ENCODE data around the gene PRICKLE3.

PRICKLE3 gene

DNA sequence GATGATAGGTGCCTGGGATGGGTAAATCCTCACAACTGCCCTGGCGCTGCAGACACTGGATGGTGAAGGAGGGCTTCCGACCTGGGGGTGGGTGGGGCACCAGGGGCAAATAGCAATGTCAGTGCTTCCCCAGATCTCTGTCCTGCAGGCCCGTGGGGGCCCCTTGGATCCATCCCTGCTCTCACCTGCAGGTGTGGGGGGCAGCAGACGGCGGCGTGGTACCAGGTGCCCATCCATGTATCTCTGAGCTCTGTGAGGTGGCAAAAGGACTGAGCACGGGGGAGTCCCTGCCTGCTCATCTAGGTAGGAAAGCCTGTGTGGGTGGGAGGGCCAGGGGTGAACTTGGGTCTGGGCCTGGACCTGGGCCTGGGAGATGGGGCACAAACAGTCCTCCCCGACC lies 20.4 kb upstream of the PRICKLE3 start:
- DNase-seq, result no peak

DNA sequence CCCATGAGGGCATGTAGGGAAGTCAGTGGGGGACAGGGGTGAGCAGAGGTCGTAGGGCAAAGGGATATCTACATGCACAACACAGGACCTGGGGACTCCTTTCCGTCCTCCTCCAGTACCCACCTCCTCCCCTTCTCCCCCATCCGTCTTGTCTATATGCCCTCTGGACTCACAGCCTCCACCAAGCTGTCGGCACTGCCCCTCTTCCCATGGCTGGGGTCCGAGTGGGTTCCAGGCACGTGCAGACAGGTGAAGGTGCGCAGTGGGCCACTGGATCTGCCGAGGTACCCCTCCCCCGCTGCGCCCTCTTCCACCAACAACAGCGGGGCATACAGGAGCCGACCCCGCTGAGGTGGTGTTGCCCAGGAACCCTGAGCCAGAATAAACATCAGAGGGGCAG lies 19.3 kb upstream of the PRICKLE3 start:
- no peak for DNase-seq

DNA sequence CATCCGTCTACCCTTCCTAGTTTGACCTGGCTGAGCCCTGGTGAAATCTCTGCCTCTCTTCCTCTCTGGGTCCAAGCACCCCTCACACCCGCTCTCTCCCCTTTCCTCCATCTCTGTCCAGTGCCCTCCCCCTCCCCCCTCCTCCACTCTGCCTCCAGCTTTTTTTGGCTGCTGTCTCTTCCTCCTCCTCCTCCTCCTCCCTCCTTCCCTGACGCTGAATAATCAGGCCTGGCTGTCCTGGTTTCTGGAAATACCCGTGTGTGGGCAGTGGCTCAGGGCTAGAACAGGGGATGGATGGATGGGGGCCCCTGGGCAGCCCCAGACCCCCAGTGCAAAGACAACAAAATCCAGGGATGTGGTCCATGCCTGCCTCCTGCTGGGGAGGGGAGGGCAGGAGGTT lies 18.5 kb upstream of the PRICKLE3 start:
- no peak for DNase-seq

DNA sequence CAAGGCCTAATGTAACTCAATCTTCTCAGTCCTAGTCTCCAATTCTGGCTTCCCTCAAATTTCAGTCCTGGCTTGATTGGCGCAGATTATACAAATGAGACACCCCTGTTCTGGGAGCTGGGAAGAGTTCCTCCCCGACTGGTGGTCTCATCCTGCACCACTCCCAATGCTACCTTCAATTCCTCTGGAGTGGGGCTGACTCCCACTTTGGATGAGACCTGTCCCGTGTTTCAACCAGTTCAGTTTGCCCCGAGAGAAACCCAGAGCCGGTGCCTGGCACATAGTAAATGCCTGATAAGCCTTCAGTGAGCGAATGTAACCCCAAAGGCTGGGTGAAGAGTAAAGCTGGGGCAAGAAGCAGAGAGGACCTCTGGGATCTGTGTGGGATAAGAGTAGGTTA lies 17.8 kb upstream of the PRICKLE3 start:
- DNase-seq, result no peak

DNA sequence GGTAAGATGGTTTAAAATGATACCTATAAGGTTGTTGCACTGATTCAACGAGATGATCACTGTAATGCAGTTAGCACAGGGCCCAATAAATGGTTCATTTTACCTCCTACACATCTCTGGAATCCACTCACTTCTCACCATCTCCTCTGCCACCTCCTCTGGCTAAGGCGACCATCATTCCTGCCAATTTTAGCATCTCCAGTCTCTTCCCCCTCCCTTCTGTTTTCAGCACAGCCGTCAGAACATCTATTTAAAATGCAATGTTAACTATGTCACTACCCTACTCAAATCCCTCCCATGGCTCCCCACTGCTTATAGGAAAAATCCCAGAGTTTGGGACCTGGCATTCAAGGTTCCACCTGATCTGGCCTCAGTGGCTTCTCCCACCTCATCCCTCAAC lies 17.4 kb upstream of the PRICKLE3 start:
- no peak for DNase-seq

DNA sequence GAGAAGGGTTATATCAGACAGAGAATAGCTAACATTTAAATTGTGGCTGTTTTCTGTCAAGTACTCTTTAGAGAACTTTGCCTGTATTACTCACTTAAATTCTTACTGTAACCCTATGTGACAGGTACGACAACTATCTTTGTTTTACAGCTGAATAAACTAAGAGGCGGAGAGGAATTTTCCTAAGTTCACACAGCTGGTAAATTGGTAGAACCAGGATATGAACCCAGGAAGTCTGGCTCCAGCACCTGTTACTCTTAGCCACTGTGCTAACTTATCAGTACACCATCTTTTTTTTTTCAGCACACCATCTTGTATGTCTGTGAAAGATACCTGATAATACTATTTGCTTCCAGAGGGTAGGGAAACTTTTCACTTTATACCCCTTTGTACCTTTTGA lies 15.8 kb upstream of the PRICKLE3 start:
- peak; percentile 57 for DNase-seq

DNA sequence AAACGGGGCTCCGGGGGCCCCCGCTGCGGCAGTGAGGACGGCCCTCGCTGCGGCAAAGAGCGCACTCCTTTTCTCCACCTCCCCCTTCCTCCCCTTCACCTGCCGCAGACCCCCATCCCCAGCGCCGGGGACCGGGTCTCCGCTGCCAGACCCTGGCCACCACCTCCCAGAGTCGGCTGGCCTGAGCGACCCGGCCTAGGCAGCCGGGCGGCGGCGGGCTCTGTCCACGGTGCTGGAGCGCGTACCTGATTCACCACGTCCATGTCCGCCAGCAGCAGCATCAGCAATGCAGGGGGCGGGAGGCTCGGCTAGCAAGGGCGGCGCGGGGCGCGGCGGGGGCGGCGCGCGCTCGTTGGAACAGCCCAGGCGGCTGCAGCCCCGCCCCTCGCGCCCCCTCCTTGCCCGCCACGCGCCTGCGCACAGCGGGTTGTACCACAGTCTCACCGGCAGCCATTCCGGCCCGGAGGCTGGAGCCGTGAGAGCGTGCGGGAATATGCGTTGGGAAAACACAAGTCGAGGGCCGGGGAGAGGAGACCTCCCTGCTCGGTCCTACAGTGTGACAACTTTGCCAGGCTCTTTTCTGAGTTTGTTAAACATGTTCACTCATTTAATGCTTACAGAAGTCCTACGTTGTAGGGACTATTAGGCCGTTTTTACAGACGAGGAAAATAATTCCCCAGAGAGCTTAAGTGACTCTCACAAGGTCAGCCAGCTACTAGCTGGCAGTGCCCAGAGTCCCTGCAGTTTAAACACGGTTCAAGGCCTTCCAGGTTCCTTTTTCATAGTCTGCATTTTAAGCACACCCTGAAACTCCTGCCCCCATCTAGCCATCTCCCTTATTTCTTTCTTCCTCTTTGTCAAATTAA lies 14.0 kb upstream of the PRICKLE3 start, which contains the start of gene SYP:
Gene SYP, minus strand, starts transcription at position 288 of the 866 bp plus-strand sequence. Its CDS starts 7 bp downstream, at position 281.
- DNase-seq, result peak; percentile 90

DNA sequence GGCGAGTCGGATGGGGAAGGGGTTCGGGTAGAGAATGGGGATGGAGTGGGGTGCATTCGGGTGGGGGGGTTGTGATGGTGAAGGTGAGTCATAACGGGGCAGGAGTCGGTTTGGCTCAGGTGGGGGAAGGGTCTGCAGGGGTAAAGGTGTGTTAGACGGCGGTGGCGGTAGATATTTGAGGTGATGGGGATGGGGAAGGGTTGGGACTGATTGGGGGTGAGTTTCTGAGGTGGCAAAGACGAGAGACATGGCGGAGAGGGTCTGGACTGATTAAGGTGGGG lies 13.1 kb upstream of the PRICKLE3 start:
- no peak for DNase-seq

DNA sequence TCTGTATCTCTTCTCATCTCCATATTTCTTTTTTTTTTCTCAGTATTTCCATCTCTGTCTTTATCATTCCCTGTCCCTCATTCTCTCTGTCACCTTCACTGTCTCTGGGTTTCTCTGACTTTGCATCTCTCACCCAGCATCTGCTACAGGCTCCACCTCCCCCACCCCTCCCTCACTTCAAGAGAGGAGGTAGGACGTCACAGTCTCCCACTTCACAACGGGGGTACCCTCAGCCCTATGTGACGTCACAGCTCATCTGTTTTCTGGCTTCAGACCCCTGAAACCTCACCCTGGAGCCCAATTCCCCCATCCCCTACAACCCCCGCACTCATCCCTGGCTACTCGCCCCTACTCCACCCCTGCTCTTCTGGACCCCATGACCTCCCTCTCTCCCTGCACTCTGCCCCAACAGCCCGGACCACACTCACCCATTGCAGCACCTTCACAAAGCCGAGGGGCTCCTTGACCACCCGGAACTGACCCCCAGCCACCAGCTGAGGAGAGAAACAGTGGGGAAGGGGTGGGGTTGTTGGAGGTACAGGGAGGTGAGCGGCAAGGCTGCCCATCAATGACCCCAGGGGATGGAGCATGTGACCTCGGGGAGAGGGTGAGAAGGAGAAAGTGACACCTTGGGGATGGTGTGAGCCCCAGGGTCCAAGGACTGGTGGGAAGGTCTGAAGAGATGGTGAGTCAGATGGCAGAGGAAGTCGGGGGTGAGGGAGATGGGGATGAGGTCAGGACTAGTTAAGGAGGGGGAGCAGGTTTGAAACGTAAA lies 12.6 kb upstream of the PRICKLE3 start:
- DNase-seq, result no peak

DNA sequence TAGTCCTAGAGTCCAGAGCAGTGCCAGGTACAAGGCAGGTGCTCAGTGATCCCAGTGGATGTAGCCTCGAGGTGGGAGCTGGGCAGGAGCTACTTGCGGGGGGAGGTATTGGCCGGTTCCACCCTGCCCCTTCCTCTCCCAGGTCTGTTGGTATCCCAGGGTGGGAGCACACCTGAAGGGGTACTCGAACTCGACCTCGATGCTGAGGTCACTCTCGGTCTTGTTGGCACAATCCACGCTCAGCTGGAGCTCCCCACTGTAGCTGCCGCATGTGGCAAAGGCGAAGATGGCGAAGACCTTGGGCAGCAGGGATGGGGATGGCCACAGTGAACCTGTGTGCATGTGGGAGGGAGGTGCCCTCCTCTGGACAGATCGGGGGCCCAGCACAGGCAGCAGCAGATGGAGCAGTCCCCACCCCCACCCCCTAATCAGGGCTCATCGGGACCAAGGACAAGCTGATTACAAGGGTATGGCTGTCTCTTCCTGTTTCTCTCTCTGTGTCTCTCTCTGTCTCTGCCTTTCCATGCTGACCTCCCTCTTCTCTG lies 11.4 kb upstream of the PRICKLE3 start:
- DNase-seq, result no peak

DNA sequence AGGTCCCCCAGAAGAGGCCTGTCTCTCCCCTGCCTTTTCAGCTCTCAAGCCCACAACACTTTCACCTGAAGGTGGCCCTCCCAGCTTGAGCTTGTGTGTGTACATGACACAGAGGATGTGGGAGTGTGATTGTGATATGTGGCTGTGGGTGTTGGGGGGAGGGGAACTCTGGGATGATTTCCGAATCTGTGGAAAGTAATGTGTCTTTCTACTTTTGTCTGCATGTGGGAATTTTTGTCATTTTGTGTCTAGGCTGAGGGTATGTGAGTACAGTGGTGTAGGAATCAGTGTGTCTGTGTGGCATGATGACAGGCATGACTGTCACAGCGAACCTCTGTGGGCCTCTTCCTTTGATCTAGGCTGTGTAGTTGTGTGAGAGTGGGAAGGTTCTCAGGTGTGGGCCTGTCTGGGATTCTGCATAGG lies 7.4 kb upstream of the PRICKLE3 start:
- DNase-seq, result no peak

DNA sequence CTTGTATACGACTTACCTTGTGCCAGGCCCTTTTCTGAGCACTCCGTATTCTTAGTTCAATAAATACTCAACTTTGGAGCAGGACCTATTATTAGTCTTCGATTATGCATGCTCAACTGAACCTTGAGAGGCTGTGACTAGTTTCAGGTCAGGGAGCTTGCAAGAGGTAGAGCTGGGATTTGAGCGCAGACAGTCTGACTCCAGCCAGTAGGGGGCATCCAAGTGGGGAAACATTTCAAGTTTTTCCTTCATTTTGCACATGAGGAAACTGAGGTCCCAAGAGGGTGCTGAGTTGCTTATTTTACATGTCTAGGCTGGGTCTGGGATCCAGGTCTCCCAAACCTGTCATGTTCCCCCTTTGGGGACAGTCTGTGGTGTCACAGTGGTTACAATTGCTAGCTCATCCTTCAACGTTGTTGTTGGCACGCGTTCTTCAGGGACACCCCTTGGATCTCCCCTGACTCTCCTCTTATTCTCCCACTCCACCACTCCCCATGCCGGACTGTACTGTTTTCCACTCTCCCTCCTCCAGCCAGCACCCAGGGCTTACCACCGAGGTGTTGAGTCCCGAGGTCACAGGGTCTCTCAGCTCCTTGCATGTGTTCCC lies 6.7 kb upstream of the PRICKLE3 start:
- peak; percentile 22 for DNase-seq

DNA sequence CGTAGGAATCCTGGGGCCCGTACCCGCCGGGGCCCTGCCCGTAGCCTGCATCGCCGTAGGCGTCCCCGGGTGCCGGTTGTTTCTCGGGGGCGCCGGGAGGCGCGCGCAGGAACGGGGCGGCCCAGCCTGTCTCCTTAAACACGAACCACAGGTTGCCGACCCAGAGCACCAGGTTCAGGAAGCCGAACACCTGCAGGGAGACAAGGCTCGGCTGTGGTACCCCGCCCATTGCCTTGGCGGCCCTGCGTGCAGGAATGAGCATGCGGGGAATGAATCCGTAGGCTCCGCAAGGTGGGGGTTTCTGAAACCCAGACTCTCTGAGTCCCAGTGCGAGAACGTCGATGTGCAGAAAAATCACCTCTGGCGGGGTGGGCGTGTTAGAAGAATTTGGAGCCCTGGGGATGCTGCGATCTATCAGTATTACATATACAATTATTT lies 5.4 kb upstream of the PRICKLE3 start:
- peak; percentile 69 for DNase-seq

DNA sequence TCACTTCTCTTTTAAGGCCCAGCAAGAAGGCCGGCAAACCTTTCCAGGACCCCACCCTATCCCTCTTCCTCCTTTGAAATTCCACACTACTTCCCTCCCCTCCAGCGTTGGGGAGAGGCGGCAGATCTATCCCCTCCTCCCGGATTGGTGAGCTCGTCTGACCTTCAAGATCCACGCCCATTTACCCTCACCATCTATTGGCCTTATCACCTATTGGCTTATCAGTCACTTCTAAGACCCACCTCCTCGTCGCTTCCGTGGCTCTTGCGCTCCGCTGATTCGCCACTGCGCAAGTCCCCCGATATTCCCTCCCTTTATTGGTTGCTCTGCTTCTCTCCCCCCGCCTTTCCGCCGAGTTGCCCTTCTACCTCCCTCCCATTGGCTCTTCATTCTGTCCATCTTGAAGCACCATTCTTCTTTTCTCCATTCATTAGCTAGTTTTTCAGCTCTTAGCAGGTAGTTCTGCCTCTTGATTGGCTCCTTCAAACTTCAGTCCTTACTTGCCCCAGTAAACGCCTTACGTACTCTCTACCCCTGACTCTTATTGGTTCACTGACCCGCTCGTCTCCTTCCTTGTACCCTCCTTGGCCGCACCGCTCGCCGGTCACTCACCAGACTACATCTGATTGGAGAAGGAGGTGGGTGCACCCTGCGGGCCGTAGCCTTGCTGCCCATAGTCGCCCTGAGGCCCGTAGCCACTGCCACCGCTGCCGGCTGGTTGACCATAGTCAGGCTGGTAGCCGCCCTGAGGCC lies 4.8 kb upstream of the PRICKLE3 start:
- DNase-seq, result peak; percentile 98

DNA sequence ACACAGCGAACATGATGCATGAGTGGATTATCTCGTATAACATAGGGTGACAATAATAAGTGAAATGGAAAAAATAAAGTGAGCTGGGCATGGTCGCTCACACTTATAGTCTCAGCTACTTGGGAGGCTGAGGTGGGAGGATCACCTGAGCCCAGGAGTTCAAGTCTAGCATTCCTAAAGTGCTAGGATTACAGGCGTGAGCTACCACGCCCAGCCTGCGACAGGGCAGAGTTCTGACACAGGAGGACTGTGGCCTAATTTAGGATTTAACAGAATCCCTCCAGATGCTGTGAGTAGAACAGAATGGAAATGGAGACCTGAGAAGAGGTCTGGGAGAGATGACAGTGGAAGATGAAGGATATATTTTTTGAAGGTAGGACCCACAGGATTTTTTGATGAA lies 3.4 kb upstream of the PRICKLE3 start:
- no peak for DNase-seq

DNA sequence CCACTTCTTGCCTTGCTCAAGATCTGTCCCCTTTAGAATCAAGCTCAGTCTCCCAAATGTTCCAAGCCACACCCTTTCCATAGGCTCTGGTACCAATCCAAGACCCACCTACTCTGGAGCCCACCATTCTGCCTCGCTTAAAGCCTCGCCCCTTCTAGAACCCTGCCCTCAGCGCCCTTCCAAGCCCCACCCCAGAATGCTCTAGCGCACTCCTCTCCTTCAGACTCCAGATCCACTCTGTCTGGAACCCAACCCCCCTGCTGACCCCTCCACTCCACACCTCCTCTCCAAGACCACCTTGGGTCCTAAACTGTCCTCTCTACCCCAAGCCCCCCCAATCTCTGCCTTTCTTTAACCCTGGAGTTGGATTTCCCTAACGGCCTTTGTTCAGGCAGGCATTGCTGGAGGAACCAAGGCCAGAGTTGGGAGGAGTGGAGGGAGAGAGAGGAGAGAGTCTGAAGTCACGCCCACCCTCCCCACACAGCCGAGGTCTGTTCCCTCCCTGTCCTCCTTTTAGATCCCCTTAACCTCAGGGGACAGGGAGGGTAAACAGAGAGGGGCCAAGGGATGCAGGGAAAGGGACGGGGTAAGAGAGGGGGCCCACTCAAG lies 2.4 kb upstream of the PRICKLE3 start:
- DNase-seq, result no peak

DNA sequence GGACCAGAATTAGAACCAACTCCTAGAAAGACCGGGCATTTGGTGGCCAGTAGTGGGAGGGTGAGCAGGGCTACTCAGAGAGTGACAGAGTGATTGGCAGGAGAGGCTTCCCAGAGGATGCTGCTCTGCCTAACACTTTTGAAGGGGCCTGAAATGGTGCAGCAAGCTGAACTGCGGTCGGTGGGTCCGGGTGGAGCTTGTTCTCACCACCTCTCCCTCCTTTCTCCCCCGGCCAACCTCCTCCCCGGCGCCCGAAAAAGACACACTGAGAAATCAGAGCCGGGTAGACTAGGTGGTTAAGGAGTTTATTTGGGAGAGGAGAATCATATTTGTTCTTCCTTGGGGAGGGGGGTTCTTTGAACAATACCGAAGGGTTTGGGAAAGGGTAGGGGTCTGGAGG lies 1.4 kb upstream of the PRICKLE3 start:
- DNase-seq, result no peak

DNA sequence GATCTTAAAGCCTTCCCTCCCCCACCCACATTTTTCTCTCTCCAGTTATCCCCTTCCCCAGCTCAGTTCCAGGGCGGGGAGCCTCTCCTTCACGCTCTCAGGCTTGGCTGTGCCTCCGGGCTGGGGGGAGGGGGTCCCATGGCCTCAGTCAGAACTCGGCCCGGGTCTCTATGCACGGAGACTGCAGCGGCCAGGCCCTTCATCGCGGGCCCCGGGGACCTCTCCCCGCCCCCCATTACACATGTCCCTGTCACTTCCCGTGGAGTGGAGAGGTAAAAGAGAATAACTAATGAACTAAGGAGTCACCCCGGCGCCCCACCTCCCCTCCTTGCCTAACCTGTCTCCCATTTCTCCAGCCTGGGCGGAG lies 838 bp upstream of the PRICKLE3 start:
- DNase-seq, result no peak

DNA sequence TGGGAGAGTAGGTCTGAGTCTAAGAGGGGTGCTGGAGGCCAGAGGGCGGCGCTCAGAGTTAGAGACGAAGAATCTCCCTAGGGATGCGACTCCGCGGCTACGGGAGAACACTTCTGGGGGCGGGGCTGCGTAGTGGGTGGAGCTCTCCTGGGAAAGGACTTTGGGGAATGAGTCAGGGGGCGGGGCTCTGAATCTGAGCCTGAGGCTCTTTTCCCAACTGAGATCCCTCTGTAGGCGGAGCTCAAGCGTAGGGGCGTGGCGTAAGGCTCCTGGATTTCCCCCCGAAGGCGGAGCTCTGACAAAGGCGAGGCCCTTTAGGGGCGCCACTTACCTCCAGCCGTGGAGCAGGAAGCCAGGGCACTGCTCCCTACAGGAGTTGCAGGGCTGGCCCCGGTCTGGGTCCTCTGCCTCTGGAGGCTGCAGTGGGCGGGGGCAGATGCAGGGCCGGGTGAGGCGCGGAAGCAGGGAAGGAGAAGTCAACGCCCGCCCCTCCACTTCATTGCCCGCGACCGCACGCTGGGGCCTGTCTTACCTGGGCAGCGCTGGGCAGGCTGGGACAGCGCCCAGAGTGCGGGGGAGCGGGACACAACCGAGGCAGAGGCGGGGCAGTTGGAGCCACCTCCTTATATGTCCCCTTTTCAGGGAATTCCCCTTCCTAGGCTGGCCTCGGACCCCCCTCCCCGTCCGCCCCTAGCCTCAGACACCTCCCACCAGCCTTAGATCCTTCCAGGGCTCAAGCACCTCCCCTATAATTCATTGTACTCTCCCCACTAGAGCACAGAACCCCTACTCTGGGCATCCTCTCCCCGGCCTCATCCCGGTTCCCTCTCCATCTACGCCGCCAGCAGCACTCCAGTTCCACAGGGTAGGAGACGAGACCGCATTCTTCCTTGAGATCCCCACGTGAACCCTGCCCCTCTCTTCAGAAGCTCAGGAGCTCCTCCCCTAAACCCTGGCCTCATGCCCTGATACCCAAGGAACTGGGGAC lies 1.6 kb downstream of the PRICKLE3 start:
- DNase-seq, result peak; percentile 95

DNA sequence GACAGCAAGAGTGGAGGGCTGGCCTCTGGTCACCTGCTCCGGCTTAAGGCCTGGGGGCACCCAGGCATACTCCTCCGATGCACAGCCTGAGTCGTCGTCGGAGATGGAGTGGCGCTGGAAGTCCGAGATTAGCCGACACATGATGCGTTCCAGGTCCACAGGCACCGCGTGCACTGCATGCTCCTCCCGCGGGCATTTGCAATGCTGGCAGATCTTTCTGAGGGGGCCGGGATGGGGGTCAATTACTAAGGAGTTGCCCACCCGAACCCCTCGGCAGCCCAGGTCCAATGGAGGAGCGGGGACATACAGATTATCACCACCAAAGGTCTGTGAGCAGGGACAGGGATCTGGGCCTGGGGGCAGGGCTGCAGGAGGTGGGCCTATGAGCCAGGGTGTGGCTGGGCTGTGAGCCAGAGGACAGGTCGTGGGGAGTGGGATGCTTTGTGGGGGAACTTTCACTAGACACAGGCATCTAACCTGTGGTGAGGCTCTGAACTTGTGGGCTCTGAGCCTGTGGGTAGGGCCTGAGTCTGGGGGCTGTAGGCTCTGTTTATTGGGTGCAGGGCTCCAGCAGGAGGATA lies 2.4 kb downstream of the PRICKLE3 start:
- no peak for DNase-seq

DNA sequence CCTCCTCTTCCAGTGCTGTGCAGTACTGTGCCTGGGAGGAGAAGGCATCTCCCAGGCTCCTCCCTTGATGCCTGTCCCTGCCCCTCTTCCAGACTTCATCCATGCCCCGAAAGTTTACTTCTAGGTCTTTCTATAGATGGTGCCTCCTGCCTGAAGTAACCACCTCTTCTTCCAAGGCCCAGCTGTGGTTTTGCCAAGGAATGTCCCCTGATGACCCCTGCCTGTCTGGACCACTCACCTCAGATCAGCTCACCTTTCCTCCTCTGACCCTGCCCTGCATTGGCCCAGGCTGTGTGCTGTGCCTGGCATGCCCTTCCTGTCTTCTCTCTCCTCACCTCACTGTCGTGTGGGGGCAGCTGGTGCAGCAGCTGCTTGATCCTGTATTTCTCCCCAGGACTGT lies 6.8 kb downstream of the PRICKLE3 start:
- DNase-seq, result no peak
